GM04504 (cell line): ENCODE data around the gene NEDD8.
"Not testable (repeated sequence)": the region's sequence is repeated elsewhere in the genome, so short reads cannot be mapped to it uniquely, and the experiment has no call there.

Source experiments
- DNase-seq: peaks from one replicate; pipeline ENCODE4 v3.0.0-alpha.2; 2012; ENCODE audit warnings: low read depth

The NEDD8 gene

GRCh38 chr14:24222987-24223386 lies 9.2 kb downstream of the NEDD8 start:
- DNase-seq, result not testable (repeated sequence)

- DNase-seq, result no peak
Measured at GRCh38 chr14:24219521-24219920, 12.6 kb downstream of the NEDD8 start.

- DNase-seq, result no peak
Measured at GRCh38 chr14:24219080-24219479, 13.1 kb downstream of the NEDD8 start.

- DNase-seq, result not testable (repeated sequence)
Measured at GRCh38 chr14:24216876-24217275, 15.3 kb downstream of the NEDD8 start.

- DNase-seq, result no peak
Measured at GRCh38 chr14:24216345-24216699, 15.8 kb downstream of the NEDD8 start.

GRCh38 chr14:24215495-24216344 lies 16.4 kb downstream of the NEDD8 start, which contains the start of gene MDP1:
MDP1 (minus strand) TSS chr14:24216066; CDS start chr14:24215955, 111 bp downstream.
- peak; percentile 65 for DNase-seq

- no peak for DNase-seq
Measured at GRCh38 chr14:24213866-24214662, 18.1 kb downstream of the NEDD8 start.

GRCh38 chr14:24212924-24213865 lies 19.0 kb downstream of the NEDD8 start, which contains the start of gene CHMP4A:
CHMP4A (minus strand) TSS chr14:24213488; CDS start chr14:24213439, 49 bp downstream.
- DNase-seq, result peak; percentile 96

GRCh38 chr14:24211311-24211710 lies 20.9 kb downstream of the NEDD8 start:
- no peak for DNase-seq

GRCh38 chr14:24207625-24208024 lies 24.5 kb downstream of the NEDD8 start:
- no peak for DNase-seq

GRCh38 chr14:24207104-24207551 lies 25.0 kb downstream of the NEDD8 start:
- DNase-seq, result no peak

GRCh38 chr14:24206260-24207103 lies 25.7 kb downstream of the NEDD8 start:
- DNase-seq, result no peak

GRCh38 chr14:24204163-24205146 lies 27.7 kb downstream of the NEDD8 start:
- no peak for DNase-seq

- not testable (repeated sequence) for DNase-seq
Measured at GRCh38 chr14:24203249-24203886, 28.8 kb downstream of the NEDD8 start.

GRCh38 chr14:24202538-24202937 lies 29.6 kb downstream of the NEDD8 start:
- DNase-seq, result not testable (repeated sequence)

GRCh38 chr14:24198814-24199524 lies 33.2 kb downstream of the NEDD8 start:
- DNase-seq, result no peak

GRCh38 chr14:24197056-24197450 lies 35.1 kb downstream of the NEDD8 start:
- DNase-seq, result no peak
